Lung (tissue), 12 donors: ENCODE measurements around the gene LRRC27. TPM values are rescaled to one million over a fixed set of nuclear protein-coding genes. Genes with fewer than 3 reads are reported as not detected.
"Not testable (repeated sequence)": the region's sequence is repeated elsewhere in the genome, so short reads cannot be mapped to it uniquely, and the experiment has no call there.

Experiments used
- ATAC-seq: fragments of 200-7000 bp; cut with Tn5 transposase; one replicate; pipeline ENCODE4 v1.9.1; 2020; ENCODE audit warnings: moderate number of reproducible peaks; ENCODE audit not compliant: insufficient read depth, low FRiP score
- DNase-seq, 3 donors: peaks; one replicate each; pipeline ENCODE4 v3.0.0-alpha.2; 2013 to 2017
- H3K27ac ChIP-seq, 2 donors: one replicate each; pipeline ENCODE4 v1.5.1; 2013; ENCODE audit warnings: mild to moderate bottlenecking in 2 of 2, moderate library complexity in 2 of 2, control low read depth in 1 of 2, inconsistent platforms in 1 of 2, low read depth in 1 of 2, low read length in 1 of 2
- H3K27me3 ChIP-seq, 3 donors: one replicate each; pipeline ENCODE4 v1.5.1; 2013; ENCODE audit warnings: low read length in 2 of 3; ENCODE audit not compliant: control insufficient read depth in 3 of 3, insufficient read depth in 3 of 3
- H3K36me3 ChIP-seq, 4 donors: one replicate each; pipeline ENCODE4 v1.5.1; 2013; ENCODE audit warnings: low read length in 4 of 4, mild to moderate bottlenecking in 1 of 4, moderate library complexity in 1 of 4; ENCODE audit not compliant: control insufficient read depth in 4 of 4, insufficient read depth in 4 of 4
- H3K4me1 ChIP-seq, 5 donors: one replicate each; pipeline ENCODE4 v1.5.1; 2013; ENCODE audit warnings: low read length in 5 of 5, mild to moderate bottlenecking in 2 of 5, moderate library complexity in 1 of 5; ENCODE audit not compliant: control insufficient read depth in 5 of 5, insufficient read depth in 5 of 5
- H3K4me3 ChIP-seq: one replicate; pipeline ENCODE4 v1.5.1; 2013; ENCODE audit warnings: mild to moderate bottlenecking, control low read depth, moderate library complexity
- H3K9ac ChIP-seq, 2 donors: one replicate each; pipeline ENCODE4 v1.5.1; 2013; ENCODE audit warnings: low read length in 2 of 2, control low read depth in 1 of 2; ENCODE audit not compliant: insufficient read depth in 1 of 2
- H3K9me3 ChIP-seq, 4 donors: one replicate each; pipeline ENCODE4 v1.5.1; 2013; ENCODE audit warnings: low read length in 3 of 4, mild to moderate bottlenecking in 1 of 4, moderate library complexity in 1 of 4; ENCODE audit not compliant: control insufficient read depth in 4 of 4, insufficient read depth in 3 of 4
- CTCF ChIP-seq: IDR thresholded peaks from 2 replicates; pipeline ENCODE4 v1.5.1; 2012; ENCODE audit warnings: mild to moderate bottlenecking; ENCODE audit errors: control extremely low read depth, extremely low read depth
- WGBS, 2 donors: extraction: QIAGEN DNeasy Blood & Tissue Kit; methylation state at CpG; one replicate each; pipeline ENCODE4 v1.1.7; 2013; 5-methylcytosine and 5-hydroxymethylcytosine counted together
- polyA plus RNA-seq, 2 donors: library from polyadenylated mRNA; stranded (reverse); fragments of 200-250 nt; gene quantifications; one replicate each; pipeline ENCODE4 v1.2.1, GENCODE V29; 2013
- total RNA-seq, 2 donors: library from RNA; depleted of rRNA in 1 of 2; stranded (reverse); fragments of >200 nt in 1 of 2; gene quantifications; one replicate each; pipeline ENCODE4 v1.2.1, GENCODE V29; 2014 to 2021
- donor health status: control.
- donor health status: control.
- donor health status: Bipolar disorder and iron deficiency.
- donor health status: healthy.
- donor health status: DM: yes; HTN: yes; CAD: no.

LRRC27 gene
- total and polyA plus RNA-seq, 4 donors: 5.8 to 25.5 (median 17.2) TPM

GRCh38 chr10:132350946-132351345, 19.0 kb downstream of the LRRC27 start:
- H3K4me1 ChIP-seq: no peaks in the 10 kb centered on the region
- no peak for DNase-seq
- WGBS, 2 donors: 95 to 96% methylated on average over 17 of the region's 17 CpGs
- peaks cover 0 to 14% (median 8%) of the 10 kb centered on the region in 4 donors for H3K36me3 ChIP-seq
- H3K27ac ChIP-seq: no peak overlapping the region
- ATAC-seq: no peak
- no peak for TF ChIP-seq CTCF
- H3K4me3 ChIP-seq: no peak overlapping the region
- no peak overlapping the region for H3K9ac ChIP-seq
- H3K9me3 ChIP-seq: no peaks in the 10 kb centered on the region
- H3K27me3 ChIP-seq: no peaks in the 10 kb centered on the region

GRCh38 chr10:132351611-132352010, 19.6 kb downstream of the LRRC27 start:
- no peaks in the 10 kb centered on the region for H3K9me3 ChIP-seq
- ATAC-seq: no peak
- H3K27ac ChIP-seq: no peak overlapping the region
- no peak for DNase-seq
- H3K4me1 ChIP-seq: no peaks in the 10 kb centered on the region
- no peak overlapping the region for H3K4me3 ChIP-seq
- 88 to 91% methylated on average over 23 to 25 of the region's 25 CpGs for WGBS, 2 donors
- H3K9ac ChIP-seq: no peak overlapping the region
- H3K36me3 ChIP-seq: peaks cover 0 to 14% (median 9%) of the 10 kb centered on the region in 4 donors
- TF ChIP-seq CTCF: no peak
- no peaks in the 10 kb centered on the region for H3K27me3 ChIP-seq

- not testable (repeated sequence) for H3K9me3 ChIP-seq, H3K4me3 ChIP-seq, H3K27me3 ChIP-seq, H3K4me1 ChIP-seq, H3K9ac ChIP-seq, H3K27ac ChIP-seq
- peaks cover 0 to 14% (median 11%) of the 10 kb centered on the region in 4 donors for H3K36me3 ChIP-seq
- WGBS, 2 donors: 50 to 66% methylated on average over 22 to 40 of the region's 44 CpGs
- DNase-seq (peak; percentile 41 to 80 (median 72)), ATAC-seq (peak; percentile 71)
- TF ChIP-seq CTCF: peak; percentile 72
These were observed 20.7 kb downstream of the LRRC27 start for GRCh38 chr10:132352462-132353308.
